Activated CD8-positive, alpha-beta memory T cell treated with anti-CD3 and anti-CD28 coated beads, Interleukin-2, amount 50 U/mL, for 24 hours (primary cell): Measurements from ENCODE around the gene FANCB.

ENCODE experiments used
- DNase-seq: peaks from one replicate; pipeline ENCODE4 v3.0.0-alpha.2; 2020; ENCODE audit errors: extremely low read depth

The FANCB gene

DNA sequence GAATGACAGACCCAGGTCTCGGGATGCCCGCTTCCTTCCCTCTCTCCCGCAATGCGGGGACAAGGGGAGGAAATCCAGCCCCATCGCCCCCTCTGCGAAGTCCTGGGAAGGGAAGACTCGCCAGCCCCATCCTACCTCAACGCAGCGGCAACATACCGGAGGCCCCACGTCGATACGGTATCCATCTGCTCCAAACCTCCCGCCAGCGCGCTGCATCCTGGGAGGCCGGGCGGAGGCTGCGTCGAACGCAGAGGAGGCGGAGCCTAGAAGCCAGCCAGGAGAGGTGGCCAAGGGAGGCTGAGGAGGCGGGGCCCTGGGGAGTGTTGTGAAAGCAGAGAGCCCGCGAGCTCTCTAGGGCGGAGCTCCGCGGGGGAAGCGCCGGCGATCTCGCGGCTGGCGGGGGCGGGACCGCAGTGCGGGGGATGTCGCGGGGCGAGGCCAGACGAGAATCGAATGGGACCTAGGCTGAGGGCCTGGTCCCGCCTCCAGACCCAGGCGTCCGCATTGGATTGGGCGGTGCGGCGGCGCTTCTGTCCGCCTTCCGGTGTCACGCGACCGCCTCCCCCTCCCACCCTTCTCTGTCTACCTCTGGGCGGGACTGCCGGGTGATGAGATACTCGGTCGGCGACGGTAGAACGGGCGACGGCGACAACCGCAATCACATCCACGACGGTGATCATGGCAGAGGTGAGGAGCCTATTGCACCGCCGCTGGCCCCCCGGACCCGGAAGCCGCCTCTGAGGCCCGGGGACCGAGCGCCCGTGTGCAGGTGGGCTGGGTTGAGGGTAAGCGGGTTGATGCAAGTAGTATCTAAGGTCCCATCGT is at the start of gene FANCB, which contains the start of gene MOSPD2:
Gene FANCB, minus strand, starts transcription at position 219 of the 825 bp plus-strand sequence. CDS start 7,559 bp downstream, outside the sequence.
Gene MOSPD2, plus strand, starts transcription at position 571 of the 825 bp plus-strand sequence. Its CDS starts 108 bp downstream, at position 679.
- peak; percentile 79 for DNase-seq

DNA sequence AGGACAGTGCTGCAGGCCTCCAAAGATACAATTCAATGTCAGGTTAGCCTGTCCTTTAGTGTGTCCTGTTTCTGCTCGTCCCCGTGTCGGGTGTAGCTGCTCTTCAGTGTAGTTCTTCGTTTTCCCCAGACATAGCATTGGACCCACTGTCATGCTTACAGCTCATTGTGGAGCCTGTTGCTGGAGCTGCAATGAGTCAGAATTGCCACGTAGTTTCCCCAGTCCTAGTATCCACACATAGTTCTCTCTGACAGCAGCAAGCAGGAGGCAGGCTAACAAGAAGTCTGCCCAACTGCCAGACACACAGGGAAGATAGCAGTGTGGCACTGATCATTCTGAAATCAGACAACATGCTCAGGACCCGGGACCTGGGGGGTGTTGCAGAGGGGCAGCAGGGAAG is 49.6 kb upstream of the FANCB start:
- no peak for DNase-seq

DNA sequence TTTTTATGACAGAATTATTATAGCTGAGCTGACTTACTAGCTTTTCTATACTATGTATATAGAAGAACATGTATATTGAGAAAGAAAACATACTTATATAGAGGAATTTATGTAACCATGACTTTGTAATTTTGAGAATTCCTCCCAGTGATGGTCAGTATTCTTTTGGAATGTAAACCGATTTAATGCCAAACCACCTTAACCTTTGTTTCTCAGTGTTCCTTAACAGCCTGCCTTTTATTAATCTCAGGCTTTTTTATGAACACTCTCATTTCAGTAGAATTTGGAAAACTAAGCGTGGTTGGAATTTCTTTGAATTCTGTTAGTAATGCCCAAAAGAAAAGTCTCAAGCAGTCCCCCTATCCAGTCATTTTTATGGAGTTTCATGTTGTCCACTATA is 47.3 kb upstream of the FANCB start:
- DNase-seq, result no peak

DNA sequence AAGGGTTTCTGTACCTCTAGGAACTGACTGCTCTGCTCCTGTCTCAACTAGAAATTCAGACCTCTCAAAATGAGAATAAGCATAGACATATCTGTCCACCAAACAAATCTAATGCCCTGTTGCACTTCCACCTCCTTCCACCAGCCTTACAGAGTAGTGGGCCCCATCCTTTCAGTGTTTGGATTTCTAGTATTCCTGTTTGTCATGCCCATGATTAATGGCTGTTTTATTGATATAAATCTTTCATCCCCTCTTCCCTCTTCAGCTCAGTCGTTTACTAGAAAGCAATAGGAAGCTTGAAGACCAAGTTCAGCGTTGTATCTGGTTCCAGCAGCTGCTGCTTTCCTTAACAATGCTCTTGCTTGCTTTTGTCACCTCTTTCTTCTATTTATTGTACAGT is 46.5 kb upstream of the FANCB start:
- no peak for DNase-seq

GRCh38 chrX:14916017-14916674 is 43.3 kb upstream of the FANCB start:
- DNase-seq, result no peak

- DNase-seq, result no peak
Observed at GRCh38 chrX:14915596-14915995, 42.7 kb upstream of the FANCB start.

DNA sequence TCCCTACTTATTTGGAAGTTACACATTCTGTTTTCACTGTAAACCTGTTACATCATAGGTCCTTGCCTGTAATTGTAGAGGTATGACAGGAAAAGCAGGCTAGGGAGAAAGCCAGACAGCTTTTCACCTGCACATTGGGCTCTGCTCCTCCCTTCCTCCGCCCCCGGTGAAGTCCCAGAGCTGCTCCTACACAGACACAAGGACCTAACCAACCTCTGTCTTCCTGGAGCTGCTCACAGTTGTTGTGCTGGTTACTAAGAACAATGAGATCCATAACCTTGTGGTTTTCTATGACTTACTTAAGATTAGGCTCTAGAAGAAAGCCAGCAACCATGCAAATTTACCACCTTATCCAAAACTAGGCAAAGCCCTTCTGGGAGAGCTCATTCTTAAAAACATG is 40.4 kb upstream of the FANCB start:
- DNase-seq, result no peak

DNA sequence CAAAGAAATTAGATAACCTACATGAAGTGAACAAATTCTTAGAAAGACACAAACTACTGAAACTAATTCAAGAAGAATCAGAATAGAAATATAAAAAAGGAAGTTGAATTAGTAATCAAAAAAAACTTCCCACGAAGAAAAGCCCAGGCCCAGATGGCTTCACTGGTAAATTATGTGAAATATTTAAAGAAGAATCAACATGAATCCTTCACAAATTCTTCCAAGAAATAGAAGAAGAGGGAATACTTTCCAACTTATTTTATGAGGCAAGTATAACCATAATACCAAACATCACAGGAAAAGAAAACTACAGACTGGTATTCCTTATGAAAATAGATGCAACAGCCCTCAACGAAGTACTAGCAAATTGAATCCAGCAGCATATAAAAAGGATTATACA is 31.0 kb upstream of the FANCB start:
- no peak for DNase-seq

DNA sequence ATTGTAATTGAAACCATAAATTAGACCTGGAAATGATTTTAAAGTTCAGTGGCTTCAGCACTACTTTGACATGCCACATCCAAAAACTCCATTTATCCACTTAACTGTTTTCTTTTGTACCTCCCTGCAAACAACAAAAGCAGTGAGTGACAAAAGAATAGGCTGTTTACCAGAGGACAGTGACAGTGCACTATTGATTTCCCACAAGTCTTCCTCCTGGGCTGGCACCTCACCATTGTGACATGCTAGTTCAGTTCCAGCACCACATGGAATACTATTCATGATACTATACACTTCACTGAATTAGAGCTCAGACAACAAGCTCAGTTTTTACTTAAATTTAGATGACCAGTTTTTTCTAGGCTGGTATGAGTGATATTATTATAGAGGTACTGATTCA is 29.7 kb upstream of the FANCB start:
- no peak for DNase-seq

DNA sequence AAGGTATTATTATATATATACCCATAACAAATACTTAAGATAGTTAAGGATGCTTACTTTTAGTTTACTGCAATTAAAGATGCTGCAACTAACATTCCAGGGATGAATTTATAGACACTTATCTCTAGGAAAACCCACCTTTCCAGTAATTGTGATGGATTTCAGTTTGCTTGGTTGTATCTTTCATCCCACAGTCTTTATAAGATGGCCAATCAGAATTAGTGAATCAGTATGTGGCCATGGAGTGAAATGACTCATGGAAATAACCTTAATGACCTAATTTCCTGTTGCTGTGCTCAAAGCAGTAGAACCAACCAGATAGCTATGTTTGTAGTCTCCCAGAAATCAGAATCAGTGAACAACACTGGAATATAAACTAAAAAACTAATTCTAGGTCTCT is 26.7 kb upstream of the FANCB start:
- no peak for DNase-seq

GRCh38 chrX:14897042-14897441 is 24.2 kb upstream of the FANCB start:
- no peak for DNase-seq

DNA sequence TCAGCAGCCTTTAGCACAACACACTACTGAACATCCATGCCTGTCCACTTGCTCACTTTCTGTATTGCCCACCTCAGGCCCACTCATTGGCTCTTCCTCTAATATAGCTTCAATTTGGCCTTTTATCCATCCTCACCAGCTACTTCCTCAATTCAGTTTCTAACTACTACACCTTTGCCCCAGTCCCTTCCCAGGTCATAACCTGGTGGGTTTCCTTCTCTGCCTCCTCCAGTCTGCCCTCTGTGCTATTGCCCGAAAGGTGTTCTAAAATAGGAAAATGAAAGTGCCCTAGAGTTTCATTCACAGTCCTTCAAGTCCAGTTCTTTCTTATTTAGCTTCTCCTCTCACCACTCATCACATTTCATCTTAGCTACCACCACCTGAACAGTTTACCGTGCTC is 23.4 kb upstream of the FANCB start:
- no peak for DNase-seq

GRCh38 chrX:14886252-14886651 is 13.4 kb upstream of the FANCB start:
- no peak for DNase-seq

GRCh38 chrX:14884714-14885113 is 11.8 kb upstream of the FANCB start:
- DNase-seq, result no peak

- no peak for DNase-seq
Observed at GRCh38 chrX:14883826-14884225, 11.0 kb upstream of the FANCB start.

DNA sequence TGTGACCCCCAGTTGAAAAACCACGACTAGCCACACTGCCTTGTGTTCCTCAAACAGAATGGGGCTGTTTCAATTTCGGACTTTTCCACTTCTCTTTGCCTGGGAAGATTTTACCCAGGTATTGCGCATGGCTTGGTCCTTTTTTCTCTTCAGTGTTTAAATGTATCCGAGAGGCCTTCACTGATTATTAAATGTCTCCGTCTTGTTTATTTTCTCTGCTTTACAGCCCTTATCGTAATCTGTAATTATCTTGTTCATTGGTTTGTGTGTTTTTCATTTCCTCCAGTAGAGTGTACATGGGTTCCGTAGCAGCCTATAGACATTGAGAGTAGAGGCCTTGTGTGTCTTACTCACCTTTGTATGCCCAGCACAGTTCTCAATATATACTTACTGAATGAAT is 2.8 kb upstream of the FANCB start:
- no peak for DNase-seq

DNA sequence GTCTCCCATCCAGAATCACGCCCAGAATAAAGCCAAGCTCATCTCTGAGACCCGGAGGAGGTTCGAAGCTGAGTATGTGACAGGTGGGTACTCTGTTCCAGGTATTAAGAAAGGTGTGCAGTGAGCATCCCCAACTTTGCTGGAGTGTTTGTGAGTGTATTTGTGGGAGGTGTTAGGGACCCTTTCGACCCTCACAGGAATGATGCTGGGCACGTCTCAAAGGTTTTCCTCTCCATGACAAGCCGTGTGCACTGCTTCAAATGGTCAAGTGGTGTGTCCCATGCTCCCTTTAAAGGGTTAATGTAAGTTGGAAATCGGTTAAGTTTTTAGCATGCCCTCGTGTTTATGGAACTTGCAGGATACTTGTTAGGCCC is 794 bp upstream of the FANCB start:
- no peak for DNase-seq

DNA sequence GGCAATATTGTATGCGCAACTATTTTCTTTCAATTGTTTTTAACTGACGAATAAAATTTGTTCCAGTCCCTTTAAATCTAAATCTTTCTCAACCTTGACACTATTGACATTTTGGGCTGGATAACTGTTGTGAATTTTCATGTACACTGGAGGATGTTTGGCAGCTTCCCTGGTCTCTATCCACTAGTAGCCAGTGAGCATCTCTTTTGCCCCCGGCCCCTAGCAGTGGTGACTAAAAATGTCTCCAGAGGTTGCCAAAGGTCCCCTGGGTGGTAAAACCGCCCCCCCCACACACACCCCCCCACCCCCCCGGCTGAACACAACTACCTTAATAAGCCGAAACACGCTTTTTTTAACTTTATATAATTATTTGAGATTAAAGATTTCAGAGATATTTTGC is 514 bp downstream of the FANCB start:
- DNase-seq, result no peak

DNA sequence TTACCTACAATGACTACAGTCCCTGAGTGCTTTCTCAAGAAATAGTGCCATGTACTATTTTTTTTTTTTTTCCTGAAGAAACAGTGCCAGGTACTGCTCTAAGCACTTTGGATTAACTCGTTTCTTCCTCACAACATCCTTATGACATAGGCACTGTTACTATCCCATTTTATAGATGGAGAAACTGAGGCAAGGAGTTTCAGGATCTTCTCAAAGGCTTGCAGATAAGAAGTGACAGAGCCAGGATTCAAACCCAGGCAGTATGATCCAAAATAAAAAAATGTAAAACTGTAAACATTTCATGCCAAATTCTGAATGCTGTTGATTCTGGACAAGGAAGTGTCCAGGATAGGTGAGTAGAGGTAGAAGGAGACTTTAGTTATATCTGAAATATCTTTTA is 1.1 kb downstream of the FANCB start:
- DNase-seq, result no peak

DNA sequence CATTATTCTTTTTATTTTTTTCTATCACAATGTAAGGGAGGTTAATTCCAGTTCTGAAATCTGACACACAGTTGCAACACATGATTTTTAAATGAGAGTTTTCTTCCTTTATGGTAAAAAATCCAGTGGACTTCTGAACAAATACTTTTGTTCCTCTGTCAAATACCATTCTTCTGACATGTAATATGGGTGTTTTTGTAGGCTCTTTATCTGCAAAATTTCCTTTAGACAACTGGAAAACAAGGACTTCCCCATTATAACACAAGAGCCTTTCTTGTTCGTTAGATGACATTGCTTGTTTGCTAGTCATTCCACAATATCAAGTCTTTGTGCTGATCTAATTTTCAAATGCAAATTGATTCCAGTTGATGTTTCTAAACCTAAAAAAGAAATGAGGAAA is 7.7 kb downstream of the FANCB start:
- DNase-seq, result no peak

- DNase-seq, result no peak
Observed at GRCh38 chrX:14864631-14865030, 8.2 kb downstream of the FANCB start.

DNA sequence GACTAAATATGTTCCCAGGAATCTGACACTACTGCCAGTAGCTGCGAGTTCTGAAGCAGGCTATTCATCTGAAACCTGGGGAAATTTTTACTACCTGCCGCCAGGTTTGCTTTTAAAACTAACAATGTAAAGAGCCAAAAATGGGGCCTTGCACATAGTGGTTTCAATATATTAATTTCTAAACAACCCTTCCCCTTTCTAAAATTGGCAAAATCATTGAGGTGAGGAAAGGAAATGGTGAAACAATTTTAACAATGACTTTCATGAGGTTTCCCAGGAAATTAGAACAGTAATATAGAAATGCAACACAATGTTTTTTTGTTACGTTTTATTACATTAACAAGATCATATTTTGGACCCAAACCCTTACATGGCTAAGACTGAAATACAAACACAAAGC is 21.3 kb downstream of the FANCB start:
- no peak for DNase-seq

- DNase-seq, result no peak
Observed at GRCh38 chrX:14843666-14844065, 29.2 kb downstream of the FANCB start.
